Hematopoietic multipotent progenitor cell treated with erythropoietin and hydrocortisone succinate and interleukin-3 and kit ligand, for 8 days (in vitro differentiated cells): ENCODE results near the gene ADAM19.

Source experiments
- DNase-seq: peaks from one replicate; pipeline ENCODE4 v3.0.0-alpha.2; 2015

The ADAM19 gene

DNA sequence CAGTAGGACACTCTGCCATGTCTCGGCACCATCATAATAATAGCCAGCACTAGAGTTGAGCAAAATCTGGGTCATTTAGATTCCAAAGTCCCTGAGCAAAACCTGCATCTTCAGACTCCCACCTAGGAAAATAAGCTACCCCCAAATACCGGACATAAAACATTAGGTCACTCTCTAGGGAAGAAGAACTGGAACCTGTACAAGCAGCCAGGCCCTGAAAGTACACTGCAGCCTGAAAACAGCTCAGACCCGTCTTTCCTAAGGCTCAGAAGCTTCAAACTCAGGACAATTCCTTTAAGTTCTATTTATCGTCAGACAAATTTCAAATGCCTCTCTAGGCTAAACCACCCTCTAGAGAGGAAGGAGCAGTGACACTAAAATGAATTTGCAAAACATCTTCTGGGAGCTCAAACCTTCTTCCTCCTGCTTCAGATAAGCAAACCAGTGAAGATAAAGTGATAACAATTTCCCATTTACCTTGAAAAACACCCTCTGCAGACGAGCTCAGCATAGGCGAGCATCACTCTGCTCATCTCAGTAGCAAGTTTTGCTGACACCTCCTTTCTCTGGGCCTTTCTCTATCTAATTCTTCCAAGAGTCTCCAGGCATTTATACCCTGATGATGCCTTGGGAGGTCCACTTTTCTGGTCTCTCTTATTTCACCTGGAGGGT is 34.0 kb downstream of the ADAM19 start:
- DNase-seq: no peak

DNA sequence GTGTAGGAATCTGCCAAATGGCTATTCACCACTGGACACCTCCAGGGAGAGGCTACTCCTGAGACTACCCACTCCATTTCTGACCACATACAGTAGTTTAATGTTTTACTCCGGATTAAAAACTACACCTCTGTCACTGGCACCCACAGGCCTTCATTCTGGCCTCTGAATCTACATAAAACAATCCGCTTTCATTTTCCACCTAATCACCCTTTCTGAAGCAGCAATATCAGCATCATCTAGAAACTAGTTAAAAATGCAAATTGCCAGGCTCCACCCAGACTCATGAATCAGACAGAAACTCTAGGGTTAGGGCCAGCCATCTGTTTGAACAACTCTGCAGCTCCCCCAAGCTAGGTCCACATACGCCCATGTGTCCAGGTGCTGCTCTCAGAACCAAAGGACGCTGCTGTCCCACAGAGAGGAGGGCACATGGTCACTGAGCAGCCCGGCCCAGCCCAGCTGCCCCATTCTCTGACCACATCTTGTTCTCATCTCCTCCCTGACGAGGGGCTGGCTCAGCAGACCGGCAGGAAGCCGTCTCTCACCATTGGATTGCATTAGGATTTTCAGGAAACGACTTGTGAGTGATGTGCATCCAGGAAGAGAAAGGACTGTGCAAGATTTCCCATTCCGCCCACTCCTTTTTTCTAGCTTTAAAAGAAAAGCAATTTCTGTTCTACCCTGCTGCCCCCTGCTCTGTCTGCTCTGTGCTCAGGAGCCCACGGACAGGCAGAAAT is 34.7 kb downstream of the ADAM19 start:
- DNase-seq: no peak

GRCh38 chr5:157540124-157540523 is 35.5 kb downstream of the ADAM19 start:
- no peak for DNase-seq

- DNase-seq: no peak
Measured at GRCh38 chr5:157539503-157540022, 36.0 kb downstream of the ADAM19 start.

DNA sequence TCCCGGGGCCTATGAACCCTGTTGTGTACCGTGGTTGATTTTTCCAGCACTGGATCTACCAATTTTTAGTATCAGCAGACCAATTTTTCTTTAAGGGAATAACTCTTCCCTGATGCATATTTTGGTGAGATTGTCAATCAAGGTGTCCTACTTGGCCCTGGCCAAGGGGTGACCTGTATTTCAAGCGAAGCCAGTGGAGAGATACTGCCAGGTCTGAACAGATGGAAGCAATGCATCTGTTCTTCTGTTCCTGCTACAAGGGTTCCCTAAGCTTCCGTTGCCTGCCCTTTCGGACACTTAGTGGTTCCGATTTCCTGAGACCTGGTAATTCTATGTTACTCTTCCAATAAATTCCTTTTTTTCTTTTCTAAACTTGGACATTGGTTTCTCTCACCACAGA is 37.3 kb downstream of the ADAM19 start:
- DNase-seq: no peak

- DNase-seq: peak; percentile 21
Measured at GRCh38 chr5:157535042-157535865, 40.3 kb downstream of the ADAM19 start.

- DNase-seq: no peak
Measured at GRCh38 chr5:157533011-157533481, 42.5 kb downstream of the ADAM19 start.

DNA sequence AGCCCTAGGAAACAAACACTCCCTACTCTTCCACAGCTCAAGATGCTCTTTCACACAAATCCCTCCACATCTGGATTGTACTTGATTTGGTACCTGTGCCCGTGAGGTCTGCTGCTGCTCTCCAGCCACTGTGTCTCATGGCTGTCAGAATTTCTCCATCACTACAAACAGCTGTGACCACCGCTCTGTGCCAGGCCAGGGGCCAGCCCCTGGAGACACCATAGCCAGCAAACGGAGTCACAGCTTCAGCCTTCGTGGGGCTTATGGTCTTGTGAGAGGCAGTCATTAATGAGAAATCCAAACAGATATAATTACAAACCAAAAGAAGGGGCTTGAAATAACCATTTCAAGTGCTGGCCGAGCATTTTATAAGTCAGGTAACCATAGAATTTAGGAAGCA is 43.6 kb downstream of the ADAM19 start:
- DNase-seq: no peak

GRCh38 chr5:157530226-157530972 is 45.2 kb downstream of the ADAM19 start:
- DNase-seq: peak; percentile 16

DNA sequence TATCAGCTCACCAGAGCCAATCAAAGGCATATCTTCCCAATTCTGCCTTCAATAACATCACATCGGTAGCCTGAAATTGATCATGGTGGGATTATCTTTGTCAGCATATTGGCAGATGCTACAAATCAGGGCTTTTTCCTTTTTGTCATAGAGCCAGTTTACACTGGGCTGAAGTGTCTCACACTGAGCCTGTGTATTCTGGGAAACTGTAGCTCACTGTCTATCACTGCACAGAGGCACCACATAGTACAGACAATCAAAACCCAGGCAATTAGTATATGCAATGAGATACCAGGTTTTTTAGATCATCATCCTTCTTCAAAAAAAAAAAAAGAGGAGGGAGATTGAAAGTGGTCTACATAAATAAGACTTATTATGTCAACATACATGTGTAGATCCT is 46.6 kb downstream of the ADAM19 start:
- no peak for DNase-seq

DNA sequence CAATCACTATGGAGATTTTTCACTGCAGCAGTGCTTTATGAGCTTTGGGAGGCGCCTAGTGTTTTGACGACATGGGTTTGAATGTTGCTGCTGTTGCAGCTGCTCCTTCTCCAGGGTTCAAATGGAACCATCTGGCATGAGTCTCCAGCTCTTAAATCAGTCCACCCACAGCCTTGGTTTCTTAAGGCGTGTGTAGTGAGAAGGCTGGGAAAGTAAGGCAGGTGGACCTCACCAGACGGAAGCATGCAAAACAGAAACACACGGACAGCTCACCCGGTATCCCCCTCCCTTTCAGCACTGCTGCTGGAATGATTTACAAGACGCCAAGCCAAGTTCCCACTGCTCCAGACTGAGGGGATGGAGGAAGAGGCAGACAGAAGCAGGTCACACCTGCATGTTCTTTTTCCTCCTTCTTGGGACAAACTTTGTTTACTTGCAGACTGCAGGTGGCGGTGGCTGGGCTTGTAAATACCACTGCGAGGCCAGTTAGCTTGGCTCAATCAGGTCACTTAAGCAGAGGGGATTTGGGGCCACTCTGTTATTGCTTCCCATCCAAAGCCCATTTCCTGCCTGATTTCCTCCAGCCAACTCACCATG is 47.4 kb downstream of the ADAM19 start:
- DNase-seq: no peak

DNA sequence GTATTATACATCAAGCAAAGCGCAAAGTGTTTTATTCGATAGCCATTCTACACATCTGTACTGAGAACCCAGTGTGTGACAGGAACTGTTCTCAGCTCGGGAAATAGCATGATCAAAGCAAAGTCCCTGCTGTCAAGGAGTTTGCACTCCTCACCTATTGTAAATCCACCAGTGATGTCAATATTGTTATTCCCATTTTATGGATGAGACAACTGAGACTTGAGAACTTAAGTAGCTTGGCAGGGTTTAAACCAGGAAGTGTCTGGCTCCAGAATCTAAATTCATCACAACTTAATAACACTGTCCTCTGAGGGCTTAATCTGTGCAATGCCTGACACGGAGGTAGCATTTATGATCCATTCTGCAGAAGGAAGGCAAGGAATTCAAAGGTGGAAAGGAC is 50.7 kb downstream of the ADAM19 start:
- no peak for DNase-seq

DNA sequence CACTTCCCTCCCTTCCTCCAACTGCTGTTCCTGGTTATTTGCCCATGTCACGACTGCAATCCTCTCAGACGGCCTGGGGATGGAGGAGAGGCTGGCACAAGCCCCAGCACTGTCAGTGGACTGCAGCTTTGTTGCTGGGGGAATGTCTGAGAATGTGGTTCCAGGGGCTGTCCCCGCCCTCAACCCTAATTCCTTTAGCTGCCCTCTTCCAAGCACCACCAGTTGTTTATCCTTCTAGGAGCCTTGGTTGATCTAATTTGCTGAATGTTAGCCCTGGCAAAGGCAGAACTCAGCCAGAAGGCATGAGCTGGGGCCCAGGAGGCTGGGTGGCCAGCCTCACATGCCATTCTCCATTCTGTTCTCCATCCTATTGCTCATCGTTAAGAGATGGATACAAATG is 51.6 kb downstream of the ADAM19 start:
- no peak for DNase-seq

DNA sequence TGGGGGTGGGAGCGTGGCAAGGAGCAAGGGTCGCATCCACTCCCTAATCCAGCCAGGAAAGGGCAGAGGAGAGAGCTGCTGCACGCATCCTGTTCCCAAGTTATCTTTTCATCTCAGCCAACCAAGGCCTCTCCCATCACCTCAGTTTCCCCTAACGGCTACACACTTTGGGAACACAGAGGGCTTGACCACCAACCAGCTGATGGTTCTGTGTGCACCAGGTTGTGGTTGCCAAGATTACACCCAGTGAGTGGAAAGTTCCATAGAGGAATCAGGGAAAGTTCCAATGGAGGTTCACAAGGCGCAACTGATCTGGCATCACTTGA is 53.9 kb downstream of the ADAM19 start:
- DNase-seq: no peak

DNA sequence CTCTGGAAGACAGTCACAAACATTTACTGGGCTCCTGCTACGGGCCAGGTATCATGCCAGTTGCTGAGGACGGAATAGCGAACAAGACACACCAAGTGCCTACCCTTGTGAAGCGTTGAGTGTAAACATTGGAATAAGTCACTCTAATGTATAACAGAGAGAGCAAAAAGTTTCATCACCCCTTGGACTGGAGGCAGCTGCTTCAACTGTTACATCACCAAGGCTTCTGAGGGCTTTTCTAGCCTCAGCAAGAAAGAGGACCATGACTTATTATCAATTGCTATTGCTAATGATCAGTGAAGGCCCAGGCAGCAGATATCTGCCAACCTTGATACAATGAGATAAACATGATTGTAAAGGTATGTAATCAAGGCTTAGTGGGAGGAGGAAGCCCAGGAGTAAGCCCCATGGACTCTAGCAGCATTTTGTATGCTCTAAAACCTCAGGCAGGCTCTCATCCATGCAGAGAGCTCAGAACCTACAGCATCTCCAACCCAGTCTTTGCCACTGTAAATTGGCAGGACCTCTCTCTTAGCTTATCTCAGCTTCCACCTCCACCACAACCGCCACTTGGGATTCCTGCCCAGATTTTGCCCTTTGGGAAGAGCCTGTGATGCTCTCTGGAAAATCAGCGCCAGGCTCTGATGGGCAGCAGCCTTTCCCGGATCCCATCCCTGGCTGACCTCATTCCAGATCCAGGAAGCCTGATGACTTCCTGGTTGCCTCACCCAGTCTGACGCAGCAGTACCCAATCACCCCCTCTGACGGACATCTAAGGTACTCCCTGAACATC is 54.5 kb downstream of the ADAM19 start:
- DNase-seq: no peak

DNA sequence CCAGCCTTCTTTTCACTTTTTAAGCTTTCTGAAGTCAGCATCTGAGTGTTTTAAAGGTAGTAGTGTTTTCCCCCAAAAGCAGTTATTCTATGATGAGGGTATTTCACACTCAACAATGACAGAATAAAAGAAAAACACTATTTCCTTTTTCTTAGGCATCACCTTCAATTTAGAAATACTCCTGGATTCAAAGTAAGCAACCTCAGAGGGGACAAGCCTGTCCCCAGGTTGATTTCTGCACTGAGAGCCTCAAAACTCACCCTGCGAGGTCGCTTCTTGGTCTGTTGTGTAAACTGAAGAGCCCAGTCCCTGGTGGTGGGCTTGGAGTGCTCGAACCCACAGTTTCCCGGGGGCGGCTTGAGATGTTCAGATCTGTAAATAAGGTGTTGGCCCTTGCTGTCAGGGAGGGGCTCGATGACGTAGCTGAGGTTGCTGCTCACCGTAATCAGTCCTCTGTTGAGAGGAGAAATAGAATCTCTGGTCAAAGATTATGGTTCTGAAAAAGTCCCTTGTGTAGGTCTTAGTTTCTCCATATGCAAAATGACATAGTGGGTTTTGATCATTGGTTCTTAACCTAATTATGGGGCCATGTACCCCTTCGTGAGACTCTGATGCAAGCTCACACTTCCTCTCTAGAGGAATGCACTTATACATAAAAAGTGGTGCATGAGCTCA is 55.9 kb downstream of the ADAM19 start:
- no peak for DNase-seq

- no peak for DNase-seq
Measured at GRCh38 chr5:157518963-157519362, 56.6 kb downstream of the ADAM19 start.

DNA sequence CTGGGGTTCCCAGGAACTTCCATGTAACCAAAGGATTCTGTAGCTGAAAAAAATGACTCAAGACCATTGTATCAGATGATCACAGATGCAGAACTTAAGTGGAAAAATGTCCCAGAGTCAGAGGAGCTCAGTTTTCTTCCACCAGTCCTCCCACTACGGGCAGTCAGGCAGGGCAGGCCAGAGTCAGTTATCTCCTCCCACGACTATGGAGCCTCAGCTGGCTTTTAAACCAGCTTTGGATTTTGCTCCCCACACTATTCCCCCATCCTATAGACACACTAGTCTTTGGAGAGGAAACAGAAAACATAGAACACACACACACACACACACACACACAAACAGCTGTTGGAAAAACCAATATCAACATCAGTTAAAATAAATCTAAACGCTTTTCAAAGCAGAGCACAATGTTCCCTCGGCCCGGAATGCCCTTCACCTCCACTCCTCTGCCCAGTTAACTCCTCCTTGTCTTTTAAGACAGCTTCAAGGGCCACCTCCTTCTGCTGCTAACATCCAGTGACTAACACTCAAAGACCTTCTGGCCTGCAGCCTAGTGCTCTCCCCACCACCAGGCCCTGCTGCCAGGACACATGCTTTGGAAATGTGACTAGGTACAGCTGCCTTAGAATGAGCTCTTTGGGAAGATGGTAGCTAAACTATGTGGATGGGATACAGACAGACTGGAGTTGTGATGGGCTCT is 58.8 kb downstream of the ADAM19 start:
- DNase-seq: no peak

DNA sequence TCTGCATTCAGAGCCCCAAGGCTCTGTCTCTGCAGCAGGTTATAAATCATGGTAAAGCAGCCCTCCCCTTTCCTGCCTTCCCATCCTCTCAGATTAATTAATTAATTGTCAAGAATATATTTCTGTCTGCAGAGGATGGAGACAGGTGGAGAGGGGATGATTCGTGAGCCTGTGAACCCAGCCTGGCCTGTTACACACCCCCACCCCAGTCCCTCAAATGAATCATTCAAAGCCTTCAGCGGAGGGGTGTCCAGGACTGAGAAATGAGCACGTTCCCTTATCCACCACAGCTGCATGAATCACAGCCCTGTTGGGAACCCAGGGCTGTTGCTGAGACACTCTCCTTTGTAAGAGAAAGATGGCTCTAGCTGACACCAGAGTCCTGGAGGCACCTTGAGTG is 59.6 kb downstream of the ADAM19 start:
- DNase-seq: no peak

- no peak for DNase-seq
Measured at GRCh38 chr5:157514974-157515373, 60.6 kb downstream of the ADAM19 start.
